HG02981 (cell line): ENCODE results near the gene TCF7L2.

ENCODE experiments used
- ATAC-seq: cut with Tn5 transposase; IDR thresholded peaks from one replicate; pipeline ENCODE4 v1.9.1; 2021; ENCODE audit warnings: mild to moderate bottlenecking, moderate library complexity; ENCODE audit not compliant: unreplicated experiment

Gene TCF7L2

DNA sequence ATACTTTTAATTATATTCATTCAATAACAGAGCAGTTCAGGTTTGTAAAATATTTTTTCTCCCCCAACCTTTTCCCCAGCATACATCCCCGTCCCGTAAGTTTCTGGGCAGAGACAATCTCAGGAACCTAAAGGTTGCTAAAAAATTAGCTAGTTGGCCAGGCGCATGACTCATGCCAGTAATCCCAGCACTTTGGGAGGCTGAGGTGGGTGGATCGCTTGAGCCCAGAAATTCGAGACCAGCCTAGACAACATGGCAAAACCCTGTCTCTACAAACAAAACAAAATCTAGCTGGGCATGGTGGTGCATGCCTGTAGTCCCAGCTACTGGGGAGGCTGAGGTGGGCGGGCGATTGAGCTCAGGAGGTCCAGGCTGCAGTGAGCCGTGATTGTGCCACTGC lies 40.2 kb downstream of the TCF7L2 start:
- ATAC-seq, result no peak

DNA sequence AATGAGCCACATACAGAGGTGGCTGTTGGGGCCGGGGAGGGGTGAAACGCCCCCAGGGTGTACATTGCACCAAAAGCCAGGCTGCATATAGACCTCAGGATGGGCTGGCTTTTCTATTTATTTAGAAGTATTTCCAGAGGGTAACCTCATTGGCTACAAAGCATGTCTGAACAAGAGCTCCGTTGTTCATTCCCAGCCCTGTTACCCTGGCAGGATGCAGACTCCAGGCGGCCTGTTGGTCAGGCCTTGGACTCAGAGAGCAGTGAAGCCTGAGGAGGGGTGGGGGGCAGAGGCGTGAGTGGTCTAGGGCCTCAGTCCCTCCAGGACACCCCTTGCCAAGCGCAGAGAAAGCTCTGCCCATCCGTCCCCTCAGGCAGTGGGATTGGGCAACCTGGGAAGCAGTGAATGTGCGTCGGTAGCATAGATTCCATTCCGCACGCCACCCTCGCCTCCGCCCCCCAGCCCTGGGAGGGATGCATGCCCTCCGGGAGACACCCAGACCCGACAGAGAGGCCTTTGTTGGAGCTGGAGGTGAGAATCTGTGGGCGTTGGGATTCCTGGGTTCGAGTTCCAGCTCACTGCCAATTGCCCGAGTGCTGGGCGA lies 41.9 kb downstream of the TCF7L2 start:
- no peak for ATAC-seq

DNA sequence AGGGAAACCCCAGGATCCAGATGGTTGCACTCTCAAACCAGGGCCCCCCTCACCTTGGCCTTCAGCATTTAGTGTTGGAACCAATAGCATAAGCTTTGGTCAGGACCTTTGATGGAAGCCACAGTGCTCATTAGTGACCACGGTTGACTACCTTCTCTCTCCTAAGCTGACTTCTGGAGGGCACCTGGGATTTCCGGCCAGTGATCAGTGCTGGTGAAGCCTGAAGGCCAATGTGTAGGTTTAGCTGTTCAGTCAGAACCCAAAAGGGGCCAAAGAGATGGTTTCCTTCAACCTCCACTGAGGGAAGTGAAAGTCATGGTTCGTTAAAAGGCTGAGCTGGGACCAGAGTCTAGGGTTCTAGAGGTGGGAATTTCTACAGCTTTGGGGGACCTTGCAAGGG lies 46.4 kb downstream of the TCF7L2 start:
- ATAC-seq, result no peak

DNA sequence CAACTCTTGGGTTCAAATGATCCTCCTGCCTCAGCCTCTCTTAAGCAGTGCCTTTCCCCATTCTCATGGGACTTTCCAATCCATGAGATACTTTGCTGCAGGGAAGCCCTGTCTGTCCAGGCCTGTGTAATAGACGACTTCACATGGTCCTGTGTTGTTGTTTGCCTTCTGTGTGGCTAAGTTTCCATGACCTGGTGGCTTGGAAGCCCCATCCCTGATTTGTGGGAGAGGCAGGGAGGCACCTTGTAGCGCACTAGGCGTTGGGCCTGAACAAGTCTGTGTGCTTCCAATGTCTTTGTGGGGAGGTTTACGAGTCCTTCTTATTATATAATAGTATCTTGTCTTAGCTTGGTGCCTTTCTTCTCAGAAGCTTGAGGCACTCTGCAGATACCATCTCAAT lies 49.1 kb downstream of the TCF7L2 start:
- no peak for ATAC-seq

DNA sequence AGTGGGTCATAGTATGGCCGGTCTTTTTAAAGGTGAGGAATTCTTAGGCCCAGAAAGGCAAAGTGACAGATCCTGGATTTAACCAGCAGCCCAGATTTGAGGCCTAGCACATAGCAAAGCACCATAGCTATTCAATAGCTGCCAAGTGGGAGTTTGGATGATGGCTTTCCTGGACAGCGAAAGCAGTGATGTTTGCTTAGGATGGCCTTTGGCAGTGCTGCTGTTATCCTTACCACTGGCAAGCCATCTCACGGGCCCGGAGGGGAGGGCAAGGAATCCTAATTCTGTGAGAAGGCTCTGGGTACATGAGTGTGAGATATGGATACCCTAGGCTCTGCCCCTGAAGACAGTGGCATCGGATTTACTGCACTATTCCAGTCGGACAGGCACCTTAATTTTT lies 50.4 kb downstream of the TCF7L2 start:
- no peak for ATAC-seq

DNA sequence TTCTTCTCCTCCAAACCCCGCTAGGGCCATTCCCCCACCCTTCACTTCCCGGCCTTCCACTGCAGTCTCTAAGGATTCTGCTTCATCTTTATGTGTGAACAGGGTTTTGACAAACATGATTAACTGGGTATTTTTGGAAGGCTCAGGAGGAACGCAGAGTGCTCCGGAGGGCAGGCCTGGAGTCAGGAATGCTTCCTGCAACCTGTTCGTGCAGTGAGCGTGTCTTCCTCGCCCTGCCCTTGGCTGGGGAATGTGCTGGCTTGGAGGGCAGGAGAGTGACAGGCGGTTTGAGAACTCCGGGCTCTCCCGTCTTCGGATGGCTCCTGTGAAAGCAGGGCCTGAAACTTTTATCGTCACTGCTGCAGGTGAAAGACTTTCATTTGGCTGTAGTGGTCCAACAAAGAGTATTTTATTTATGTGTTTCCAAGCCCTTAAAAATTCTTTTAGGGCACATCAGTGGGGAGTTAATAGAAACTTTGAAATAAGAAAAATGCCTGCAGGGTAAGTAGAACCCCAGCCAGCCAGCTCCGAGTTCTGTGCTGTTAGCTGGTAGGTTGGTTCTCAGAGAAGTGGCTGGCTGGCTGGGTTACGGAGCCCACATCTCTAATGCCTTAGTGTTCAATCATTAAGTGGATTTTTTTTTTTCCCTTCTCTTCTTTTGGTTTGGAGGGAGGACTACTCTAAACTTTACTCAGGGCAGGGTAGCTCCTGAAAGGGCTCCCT lies 51.0 kb downstream of the TCF7L2 start:
- no peak for ATAC-seq

DNA sequence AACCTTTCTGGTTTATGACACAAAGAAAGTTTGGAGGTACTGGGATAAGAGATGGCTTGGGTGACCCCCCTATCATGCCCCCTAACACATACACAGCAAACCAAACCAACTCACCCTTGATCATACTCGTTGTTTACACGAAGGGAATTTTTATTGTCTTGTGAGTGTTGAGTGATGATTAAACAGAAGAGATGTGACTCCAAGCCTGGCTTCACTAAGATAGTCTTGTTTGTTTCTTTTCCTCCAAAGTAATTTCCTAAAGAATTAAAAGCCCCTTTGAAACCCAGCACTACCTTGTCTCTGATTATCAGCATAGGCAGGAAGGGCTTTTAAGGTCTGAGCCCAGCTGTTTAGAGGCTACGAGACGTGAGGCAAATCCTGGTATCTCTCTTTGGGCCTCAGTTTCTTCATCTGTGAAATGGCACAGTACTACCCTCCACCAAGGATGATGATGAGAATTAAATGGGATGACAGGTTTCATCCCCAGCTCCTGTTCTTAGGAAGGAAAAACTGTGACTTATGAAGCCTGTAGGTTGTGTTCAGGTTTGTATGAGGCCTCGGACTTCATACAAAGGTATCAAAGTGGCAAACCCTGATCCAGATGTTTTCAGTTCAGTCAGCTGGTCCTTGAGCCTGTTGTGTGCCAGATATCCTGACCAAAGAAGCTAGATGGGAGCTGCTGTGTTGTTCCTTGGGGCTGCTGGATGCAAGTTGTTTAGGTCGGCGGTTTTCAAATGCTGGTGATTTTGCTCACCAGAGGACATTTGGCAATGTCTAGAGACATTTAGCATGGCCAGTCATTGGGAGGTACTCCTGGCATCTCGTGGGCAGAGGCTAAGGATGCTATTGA lies 51.8 kb downstream of the TCF7L2 start:
- ATAC-seq, result no peak

DNA sequence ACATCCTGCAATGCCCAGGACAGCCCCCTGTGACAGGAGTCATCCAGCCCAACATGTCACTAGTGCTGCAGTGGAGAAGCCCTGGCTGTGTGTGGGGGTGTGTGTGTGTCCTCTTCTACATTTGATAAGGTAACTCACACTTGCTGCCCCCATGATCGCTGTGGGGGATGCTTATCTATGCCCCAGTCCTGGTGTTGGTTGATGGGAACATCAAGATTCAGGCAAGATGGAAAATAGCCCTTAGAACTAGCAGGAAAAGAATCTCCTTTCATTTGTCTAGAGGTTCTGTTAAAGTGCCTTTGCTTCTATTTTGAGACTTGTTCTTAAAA lies 52.4 kb downstream of the TCF7L2 start:
- ATAC-seq, result no peak

DNA sequence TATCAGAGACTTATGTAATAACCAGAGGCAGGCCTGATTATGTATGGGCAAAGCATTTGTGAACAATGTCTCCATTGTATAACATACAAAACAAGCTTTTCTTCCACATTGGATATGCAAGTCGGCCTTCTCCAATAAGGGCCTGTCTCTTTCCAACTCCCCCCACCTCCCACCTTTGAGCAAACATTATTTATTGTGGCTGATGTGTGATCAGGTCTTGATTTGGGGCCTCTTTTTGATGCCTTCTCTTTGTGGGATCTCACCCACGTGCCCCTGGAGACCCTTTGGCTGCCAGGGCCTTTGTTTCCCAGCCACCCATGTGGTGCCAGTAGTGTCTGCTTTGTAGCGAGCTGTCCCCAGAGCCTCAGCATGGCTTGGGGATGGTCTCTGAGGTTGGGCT lies 53.0 kb downstream of the TCF7L2 start:
- ATAC-seq, result no peak

DNA sequence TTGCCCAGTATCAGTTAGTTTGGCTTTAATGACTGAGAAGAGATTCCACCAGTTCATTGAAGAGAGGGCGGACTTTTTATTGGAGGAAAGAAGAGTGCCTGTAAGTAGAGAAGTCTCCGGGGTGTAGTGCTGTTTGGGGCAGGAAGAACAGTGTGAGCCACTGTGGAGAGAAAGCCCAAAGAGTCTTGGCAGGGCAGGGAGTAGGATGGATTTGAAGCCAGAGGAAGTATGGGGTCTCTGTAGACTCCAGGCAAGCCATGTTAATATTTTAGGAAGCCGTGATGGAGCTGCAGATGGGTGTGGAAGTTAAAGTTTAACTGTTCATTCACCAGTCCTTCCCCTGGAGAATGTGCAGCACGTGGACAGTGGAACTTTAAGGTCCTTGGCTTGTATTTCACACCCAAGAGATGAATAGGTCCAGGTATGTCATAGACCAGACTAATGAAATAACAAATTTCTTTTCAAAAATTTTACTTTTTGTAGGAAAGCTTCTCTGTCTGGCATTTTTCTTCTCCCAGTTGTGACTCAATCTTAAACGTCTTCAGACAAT lies 54.1 kb downstream of the TCF7L2 start:
- no peak for ATAC-seq

DNA sequence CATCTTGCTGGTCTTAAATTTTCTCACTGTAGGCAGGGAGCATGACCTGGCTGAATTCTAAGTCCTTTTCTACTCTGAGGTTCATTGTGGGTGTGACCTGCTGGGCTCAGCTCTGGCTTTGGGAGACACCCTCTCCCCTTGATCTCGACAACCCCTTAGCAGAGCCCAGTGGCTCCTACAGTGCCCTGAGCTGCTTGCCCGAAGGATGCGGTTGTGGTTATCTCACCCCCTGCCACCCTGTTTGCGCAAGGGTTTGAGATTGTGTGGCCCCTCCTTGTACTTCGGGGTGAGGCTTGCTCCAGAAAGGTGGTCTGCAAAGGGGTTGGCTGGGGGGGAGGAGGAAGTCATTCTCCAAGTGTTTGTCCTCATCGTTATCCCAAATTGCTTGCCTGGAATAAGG lies 55.3 kb downstream of the TCF7L2 start:
- no peak for ATAC-seq

DNA sequence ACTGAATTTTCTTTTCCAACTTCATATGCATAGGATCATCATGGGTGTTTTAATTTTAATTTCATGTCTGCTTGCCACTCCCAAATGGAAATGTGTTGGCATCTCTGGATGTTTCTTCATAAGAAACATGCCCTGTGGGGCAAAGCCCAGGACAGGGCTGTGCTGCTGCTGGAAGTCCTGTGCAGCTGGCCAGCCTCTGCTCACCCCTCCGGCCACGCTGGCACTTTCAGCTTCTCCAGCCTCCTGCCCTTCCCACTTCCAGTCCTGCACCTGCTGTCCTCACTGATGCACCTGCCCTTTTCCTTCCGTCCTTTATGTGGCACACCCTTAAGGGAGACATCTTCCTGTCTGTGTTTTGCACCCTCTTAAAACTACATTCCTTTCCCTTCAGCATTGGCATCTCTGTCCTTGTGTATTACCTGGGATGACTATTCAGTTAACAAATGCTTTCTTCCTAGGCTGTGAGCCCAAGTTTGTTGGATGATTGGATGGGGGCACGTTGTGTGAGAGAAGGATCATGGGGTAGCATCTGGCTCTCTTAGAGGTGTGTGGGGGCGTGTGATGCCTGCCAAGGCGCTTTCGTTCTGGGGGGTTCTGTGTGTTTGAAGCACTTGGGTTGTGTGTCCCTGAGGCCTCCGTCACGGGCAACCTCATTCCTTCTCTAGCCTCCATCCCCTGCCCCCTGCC lies 56.8 kb downstream of the TCF7L2 start:
- ATAC-seq, result no peak

DNA sequence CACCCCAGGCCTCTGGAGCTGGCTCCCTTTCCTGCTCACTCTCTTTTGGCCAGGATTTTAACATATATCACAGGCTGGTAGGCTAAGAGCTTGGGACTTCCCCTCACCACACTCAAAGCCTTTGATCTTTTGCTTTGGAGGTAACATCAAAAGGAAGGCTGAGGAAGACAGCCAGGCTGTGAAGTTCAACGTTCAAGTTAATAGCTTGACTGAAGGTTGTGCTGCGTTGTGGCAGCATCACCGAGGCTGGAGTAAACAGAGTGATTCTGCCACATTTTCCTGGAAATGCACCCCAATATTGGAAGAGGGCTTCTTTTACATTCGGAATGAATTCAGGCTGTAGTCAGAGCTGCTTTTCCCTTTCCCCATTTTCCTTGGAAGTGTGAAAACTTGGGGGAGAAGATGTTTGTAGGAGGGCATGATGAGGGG lies 57.3 kb downstream of the TCF7L2 start:
- no peak for ATAC-seq

DNA sequence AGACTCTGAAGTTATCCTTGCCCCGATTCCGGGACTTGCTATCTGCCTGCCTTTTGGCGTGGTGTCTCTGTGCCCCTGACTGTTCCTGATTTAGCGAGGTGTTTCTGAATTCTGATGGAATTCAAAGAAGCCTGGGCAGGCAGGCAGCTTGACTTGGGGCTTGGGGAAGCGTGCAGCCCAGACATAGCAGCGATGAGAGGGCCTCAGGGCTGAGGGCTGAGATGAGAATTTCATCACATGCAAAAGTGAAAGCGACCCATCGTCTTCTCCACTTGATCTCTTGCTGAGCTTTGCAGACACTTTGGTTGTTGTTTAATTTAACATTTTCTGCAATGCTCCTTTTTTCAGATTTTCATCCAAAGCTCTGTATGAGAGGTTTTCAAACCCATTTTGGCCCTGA lies 57.8 kb downstream of the TCF7L2 start:
- no peak for ATAC-seq

DNA sequence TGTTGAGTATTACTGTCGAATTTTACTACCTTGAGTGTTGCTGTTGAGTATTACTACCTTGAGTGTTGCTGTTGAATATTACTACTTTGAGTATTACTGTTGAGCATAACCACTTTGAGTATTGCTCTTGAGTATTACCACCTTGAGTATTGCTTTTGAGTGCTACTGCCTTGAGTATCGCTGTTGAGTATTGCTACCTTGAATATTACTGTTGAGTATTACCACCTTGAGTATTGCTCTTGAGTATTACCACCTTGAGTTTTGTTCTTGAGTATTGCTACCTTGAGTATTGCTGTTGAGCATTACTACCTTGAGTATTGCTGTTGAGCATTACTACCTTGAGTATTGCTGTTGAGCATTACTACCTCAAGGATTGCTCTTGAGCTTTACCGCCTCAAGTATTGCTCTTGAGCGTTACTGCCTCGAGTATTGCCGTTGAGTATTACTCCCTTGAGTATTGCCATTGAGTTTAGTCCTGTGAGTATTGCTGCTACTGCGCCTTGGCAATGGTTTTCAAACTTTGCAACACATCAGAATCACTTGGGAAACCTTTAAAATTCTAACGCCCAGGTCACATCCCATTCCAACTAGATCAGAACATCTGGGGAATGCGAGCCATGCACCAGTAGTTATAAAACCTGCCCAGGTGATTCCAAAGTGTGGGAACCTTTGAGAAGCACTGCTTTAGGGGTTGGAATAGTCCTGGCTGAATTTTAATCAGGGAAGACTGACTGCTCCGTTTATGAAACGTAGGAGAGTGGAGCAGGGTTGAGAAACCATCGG lies 61.7 kb downstream of the TCF7L2 start:
- ATAC-seq, result no peak

DNA sequence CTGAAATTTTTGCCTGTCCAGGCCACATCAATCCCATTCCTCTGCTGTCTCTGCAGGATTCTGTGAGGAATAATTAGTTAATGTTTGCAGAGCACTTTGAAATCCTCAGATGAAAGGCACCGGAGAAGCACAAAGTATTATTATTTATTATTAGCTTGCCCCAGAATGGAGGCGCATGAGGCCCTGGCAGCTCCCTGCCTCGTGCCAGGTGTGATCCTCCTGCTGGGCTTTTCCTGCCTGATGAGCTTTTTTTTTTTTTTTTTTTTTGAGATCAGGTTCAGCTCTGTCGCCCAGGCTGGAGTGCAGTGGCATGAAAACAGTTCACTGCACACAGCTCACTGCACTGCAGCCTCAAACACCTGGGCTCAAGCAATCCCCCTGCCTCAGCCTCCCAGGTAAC lies 65.2 kb downstream of the TCF7L2 start:
- no peak for ATAC-seq

DNA sequence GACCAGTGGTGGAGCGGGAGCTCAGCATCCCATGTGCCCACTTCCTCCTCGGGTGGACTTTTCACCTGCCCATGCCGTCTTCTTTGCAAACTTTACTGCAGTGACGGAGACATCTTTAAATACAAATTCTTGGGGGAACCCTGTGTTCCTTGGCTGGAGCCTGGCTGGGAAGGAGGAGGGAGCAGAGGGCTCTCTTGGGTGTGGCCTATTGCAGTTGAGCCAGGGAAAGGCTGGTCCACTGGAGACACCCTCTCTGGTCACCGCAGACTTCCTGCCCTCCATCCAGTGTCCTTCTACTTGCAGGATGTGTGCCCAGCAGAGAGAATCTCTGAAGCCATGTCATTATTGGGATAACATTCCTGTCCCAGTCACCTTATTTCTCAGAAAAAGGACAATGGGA lies 67.3 kb downstream of the TCF7L2 start:
- no peak for ATAC-seq

DNA sequence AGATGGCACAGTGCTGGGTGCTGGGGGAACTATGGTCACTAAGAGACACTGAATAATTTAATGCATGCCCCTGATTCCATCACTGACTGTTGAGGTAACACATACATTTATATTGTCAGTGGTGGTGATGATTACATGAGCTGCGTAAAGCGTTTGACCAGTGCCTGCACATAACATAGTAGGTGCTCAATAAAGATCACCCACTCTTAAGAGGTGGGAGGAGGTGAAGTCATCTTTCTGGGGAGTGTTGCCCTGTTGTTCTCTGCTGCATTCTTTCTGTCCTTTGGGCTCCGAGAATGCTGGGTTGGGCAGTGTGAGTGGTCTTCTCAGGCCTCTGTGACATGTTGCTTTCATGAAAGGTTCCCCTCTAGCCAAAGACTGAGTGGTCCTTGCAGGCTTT lies 68.0 kb downstream of the TCF7L2 start:
- ATAC-seq, result no peak

DNA sequence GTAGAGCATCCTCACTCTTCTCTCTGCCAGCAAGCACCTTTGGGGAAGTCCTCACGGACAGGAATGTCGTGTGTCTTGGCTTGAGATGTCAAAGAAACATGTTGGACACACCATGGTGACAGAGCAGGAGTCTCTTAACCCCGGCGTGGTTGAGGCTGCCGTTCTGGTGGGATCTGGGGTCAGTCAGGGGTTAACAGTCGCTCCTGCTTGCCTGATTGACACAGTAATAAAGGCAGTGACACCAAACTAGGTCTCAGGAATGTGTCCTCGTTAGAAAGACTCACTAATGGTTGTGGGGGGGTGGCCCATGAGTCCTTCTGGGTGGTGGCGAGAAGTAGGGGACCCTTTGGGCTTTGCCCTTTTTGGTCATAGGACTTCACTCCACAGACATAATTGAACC lies 69.0 kb downstream of the TCF7L2 start:
- ATAC-seq, result no peak

DNA sequence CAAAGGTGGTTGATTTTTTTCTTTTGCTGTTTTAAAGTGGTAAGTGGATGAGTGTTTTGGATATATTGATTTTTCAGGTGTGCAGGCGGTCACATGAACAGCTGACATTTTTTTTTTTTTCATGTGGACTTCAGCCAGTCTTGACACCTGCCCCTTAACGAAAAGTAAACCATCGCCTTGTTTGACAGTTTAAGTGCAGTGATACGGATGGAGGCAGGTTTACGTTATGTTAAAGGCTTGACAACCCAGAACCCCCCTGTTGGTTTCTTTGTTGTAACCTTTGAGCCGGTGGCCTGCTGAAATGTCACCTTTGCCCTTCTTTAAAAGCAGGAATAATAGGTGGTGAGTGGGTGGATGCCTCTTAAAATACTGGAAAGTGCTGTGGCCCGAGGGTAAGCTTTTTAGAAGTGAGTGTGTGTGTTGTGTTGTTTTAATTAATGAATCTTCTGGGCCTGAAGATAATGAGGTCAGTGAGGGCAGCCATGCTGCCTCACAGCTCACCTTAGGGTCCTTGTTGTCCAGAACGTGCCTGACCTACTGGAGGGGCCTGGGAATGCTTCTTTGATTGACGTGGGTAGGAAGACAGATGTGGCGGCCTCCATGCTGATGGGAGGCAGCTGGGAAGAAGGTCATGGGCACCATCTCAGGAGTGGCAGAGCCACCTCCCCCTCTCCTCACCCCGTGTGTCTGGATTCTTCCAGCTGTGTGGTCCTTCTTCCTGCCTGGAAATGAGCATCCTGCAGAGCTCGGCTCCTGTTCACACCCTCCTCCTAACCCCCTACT lies 69.8 kb downstream of the TCF7L2 start:
- no peak for ATAC-seq
